WERI-Rb-1 (cell line): ENCODE data around the gene UXT.

Experiments used
- DNase-seq: peaks from one replicate; pipeline ENCODE4 v3.0.0-alpha.2; 2020
- H3K27ac ChIP-seq: fragments of 250-450 bp; sonication (Bioruptor Pico); 2 replicates; pipeline ENCODE4 v1.5.1; 2020; ENCODE audit warnings: mild to moderate bottlenecking, moderate library complexity
- H3K27me3 ChIP-seq: fragments of 250-450 bp; sonication (Bioruptor Pico); 2 replicates; pipeline ENCODE4 v1.5.1; 2021; ENCODE audit warnings: mild to moderate bottlenecking, low read depth, moderate library complexity; ENCODE audit not compliant: insufficient read depth, severe bottlenecking
- H3K36me3 ChIP-seq: fragments of 250-450 bp; sonication (Bioruptor Pico); 2 replicates; pipeline ENCODE4 v1.5.1; 2020; ENCODE audit warnings: mild to moderate bottlenecking, moderate library complexity
- H3K4me3 ChIP-seq: 2 replicates; pipeline ENCODE4 v1.5.1; 2011; ENCODE audit warnings: low read depth, mild to moderate bottlenecking, control low read depth, low read length
- H3K9me3 ChIP-seq: fragments of 250-450 bp; sonication (Bioruptor Pico); 2 replicates; pipeline ENCODE4 v1.5.1; 2021; ENCODE audit warnings: mild to moderate bottlenecking, moderate library complexity; ENCODE audit not compliant: severe bottlenecking
- TF ChIP-seq, protein P1 (sequence below): IDR thresholded peaks from 2 replicates; pipeline ENCODE4 v1.5.1; 2011; ENCODE audit warnings: low read depth, mild to moderate bottlenecking, control low read depth, inconsistent platforms, low read length

UXT gene, protein sequence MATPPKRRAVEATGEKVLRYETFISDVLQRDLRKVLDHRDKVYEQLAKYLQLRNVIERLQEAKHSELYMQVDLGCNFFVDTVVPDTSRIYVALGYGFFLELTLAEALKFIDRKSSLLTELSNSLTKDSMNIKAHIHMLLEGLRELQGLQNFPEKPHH

DNA sequence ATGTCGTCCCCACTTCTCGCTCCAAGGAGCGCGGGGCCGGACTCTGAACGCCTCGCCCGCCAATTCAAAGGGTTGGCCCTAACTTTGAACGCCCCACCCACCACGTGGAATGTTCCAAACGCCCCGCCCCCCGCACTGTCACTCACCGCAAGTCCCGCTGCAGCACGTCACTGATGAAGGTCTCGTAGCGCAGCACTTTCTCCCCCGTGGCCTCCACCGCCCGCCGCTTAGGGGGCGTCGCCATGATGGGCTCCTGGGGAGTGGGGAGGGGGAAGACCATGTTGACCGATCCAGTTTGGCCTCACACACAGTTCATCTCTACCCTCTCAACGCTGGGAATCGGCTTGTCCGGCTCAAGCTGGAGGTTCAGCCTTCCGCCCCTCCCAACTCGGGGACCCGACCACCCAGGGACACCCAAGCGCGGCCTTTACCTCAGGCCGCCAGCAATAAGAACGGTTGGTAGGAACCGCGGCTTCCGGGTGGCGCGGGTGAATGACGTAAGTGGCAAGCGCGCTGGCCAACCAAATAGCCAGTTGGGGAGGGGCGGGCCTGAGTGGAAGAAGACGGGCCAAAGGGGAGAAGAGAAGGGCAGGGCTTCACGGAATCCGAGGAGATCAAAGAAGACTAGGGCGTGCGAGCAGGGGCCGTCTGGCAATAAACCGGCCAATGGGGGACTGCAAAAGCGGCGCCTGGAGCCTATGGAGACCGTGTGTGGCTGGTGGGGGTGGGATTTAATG is at the start of gene UXT:
UXT (minus strand) TSS at position 497 of the 737 bp plus-strand sequence; CDS start at position 244, 253 bp downstream.
- Histone ChIP-seq H3K36me3 (peaks cover 20% of the 10 kb centered on the region), H3K27me3 (peaks cover 8% of the 10 kb centered on the region), H3K27ac (peak within 1 kb of the TSS; percentile 96), H3K4me3 (peak within 1 kb of the TSS; percentile 46), H3K9me3 (no peaks in the 10 kb centered on the region)
- DNase-seq, result peak; percentile 95
- TF ChIP-seq, protein P1, sequence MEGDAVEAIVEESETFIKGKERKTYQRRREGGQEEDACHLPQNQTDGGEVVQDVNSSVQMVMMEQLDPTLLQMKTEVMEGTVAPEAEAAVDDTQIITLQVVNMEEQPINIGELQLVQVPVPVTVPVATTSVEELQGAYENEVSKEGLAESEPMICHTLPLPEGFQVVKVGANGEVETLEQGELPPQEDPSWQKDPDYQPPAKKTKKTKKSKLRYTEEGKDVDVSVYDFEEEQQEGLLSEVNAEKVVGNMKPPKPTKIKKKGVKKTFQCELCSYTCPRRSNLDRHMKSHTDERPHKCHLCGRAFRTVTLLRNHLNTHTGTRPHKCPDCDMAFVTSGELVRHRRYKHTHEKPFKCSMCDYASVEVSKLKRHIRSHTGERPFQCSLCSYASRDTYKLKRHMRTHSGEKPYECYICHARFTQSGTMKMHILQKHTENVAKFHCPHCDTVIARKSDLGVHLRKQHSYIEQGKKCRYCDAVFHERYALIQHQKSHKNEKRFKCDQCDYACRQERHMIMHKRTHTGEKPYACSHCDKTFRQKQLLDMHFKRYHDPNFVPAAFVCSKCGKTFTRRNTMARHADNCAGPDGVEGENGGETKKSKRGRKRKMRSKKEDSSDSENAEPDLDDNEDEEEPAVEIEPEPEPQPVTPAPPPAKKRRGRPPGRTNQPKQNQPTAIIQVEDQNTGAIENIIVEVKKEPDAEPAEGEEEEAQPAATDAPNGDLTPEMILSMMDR, result no peak

DNA sequence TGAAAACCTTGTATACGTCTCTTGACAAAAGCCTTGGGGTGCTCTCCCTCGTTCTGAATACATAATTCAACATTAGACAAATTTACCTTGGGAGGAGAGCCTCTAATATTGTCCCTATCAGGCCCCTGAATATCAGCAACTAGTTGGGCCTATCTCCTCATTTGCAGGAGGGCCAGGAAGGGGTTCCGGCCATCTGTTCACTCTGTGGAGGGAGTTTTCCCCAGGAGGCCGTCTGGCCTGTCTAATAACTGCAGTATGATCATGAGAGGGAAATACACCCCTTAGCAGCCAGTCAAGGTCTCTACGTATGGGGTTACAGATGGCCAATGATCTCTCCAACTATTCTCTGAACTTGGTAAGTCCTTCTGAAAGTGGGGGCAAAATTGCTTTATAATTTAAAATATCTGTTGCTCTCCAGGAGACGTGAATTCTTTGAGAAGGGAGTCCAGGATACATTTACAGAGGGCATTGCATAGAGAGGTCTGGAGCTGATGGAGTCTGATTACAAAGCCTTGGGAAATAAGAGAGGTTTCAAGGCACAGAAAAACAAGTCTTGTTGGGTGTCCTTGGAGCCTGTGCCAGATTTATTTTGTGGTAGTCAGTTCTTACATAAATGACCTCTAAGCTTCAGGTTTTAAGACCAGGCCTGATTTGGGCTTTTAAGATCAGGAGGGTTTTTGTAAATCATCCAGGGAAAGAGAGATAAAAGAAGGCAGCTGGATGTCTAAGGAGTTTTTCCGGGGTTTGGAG is 48.2 kb upstream of the UXT start:
- H3K4me3 ChIP-seq, result no peak overlapping the region
- peak overlapping the region; percentile 46 for H3K27ac ChIP-seq

DNA sequence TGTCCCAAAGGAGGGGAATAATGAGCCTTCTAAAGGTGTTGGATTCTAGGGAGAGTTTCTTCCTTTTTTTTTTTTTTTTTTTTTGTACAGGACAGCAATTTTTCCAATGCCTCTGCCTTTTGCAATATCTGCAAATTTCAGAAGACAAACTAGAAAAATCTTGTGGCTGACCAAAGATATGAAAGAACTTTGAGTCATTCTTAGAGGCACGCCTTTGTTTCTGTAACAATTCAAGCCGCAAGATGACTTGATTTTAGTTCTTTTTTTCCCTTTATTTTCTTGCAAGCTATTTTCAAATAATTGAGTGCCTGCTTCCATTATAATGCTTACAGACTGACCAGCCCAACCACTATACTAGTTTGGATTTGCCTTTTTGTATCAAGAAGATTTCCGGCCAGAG is 47.6 kb upstream of the UXT start:
- H3K4me3 ChIP-seq, result no peak overlapping the region
- H3K27me3 ChIP-seq, result peaks cover 12% of the 10 kb centered on the region
- H3K9me3 ChIP-seq, result no peaks in the 10 kb centered on the region
- DNase-seq, result no peak
- peak overlapping the region; percentile 46 for H3K27ac ChIP-seq
- TF ChIP-seq, protein P1, result no peak
- no peaks in the 10 kb centered on the region for H3K36me3 ChIP-seq

More for the DNA sequence above, 48.2 kb upstream of the UXT start:
- peak; percentile 57 for DNase-seq
- Histone ChIP-seq H3K9me3 (no peaks in the 10 kb centered on the region), H3K36me3 (no peaks in the 10 kb centered on the region), H3K27me3 (peaks cover 9% of the 10 kb centered on the region)
- TF ChIP-seq, protein P1, result no peak

DNA sequence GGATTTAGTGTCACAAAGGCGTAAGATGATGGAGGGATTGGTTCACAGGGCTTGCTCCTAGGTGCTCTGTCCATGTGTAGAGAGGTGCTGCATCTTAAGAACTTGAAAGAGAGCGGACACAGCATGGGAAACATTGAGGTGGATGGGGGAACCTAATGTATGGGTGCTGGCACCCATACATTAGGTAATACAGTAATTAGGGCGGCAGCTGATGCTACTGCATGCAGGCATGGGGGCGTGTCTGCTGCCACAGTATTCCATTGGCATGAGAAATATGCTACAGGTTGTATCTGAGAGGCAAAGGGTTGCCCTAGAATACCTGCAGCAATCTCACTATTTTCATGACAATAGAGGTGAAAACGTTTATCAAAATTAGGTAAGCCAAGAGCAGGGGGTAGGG is 45.8 kb upstream of the UXT start:
- Histone ChIP-seq H3K36me3 (no peaks in the 10 kb centered on the region), H3K27me3 (peaks cover 12% of the 10 kb centered on the region), H3K27ac (no peak overlapping the region), H3K4me3 (no peak overlapping the region), H3K9me3 (no peaks in the 10 kb centered on the region)
- DNase-seq, result no peak
- TF ChIP-seq, protein P1, result no peak

DNA sequence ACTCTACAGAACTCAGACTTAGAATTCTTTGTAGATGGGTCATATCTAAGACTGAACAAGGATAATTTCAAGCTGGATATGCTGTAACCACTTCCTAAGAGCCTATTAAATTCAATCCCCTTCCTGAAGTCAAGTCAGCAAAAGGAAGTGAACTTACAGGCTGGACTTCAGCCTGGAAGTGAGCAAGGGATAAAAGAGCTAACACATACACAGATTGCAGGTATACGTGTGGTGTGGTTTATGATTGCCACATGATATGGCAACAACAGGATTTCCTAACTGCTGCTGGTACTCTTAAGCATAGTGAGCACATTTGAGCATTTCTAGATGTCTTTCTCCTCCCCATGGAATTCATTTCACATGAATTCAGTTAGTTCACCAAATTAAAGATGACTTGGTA is 38.2 kb upstream of the UXT start:
- no peak overlapping the region for H3K27ac ChIP-seq
- TF ChIP-seq, protein P1, result no peak
- no peak overlapping the region for H3K4me3 ChIP-seq
- H3K27me3 ChIP-seq, result peaks cover 3% of the 10 kb centered on the region
- no peaks in the 10 kb centered on the region for H3K9me3 ChIP-seq
- DNase-seq, result no peak
- no peaks in the 10 kb centered on the region for H3K36me3 ChIP-seq
